Vagina (tissue), 2 donors: ENCODE results near the gene SLC25A21. TPM values are rescaled to one million over a fixed set of nuclear protein-coding genes. Genes with fewer than 3 reads are reported as not detected.

Source experiments
- DNase-seq, 2 donors: peaks; one replicate each; pipeline ENCODE4 v3.0.0-alpha.2; 2017; ENCODE audit errors: extremely low spot score in 2 of 2
- H3K27ac ChIP-seq: fragments of 200-600 bp; sonication (generic); one replicate; pipeline ENCODE4 v1.5.1; 2019
- H3K27me3 ChIP-seq: fragments of 200-600 bp; sonication (generic); one replicate; pipeline ENCODE4 v1.5.1; 2019
- H3K36me3 ChIP-seq, 2 donors: fragments of 200-600 bp; sonication (generic); one replicate each; pipeline ENCODE4 v1.5.1; 2017 to 2019
- H3K4me1 ChIP-seq: fragments of 200-600 bp; sonication (generic); one replicate; pipeline ENCODE4 v1.5.1; 2019
- H3K4me3 ChIP-seq, 2 donors: fragments of 200-600 bp; sonication (generic); 1 replicate in 1 of 2; 2 replicates in 1 of 2; pipeline ENCODE4 v1.5.1; 2016 to 2019
- H3K9me3 ChIP-seq: fragments of 200-600 bp; sonication (generic); one replicate; pipeline ENCODE4 v1.5.1; 2019
- POLR2A ChIP-seq, 2 donors: fragments of 450-650 bp; IDR thresholded peaks; one replicate each; pipeline ENCODE4 v1.6.1; 2017; ENCODE audit warnings: antibody characterized with exemption in 2 of 2, mild to moderate bottlenecking in 2 of 2, moderate library complexity in 2 of 2
- POLR2AphosphoS5 ChIP-seq, 2 donors: sonication (generic); formaldehyde crosslinking; IDR thresholded peaks; one replicate each; pipeline ENCODE4 v1.9.0; 2017; ENCODE audit warnings: antibody characterized with exemption in 2 of 2, mild to moderate bottlenecking in 2 of 2, low read depth in 1 of 2; ENCODE audit not compliant: insufficient read depth in 1 of 2
- intact Hi-C: fragments of 100-400 bp; cut with DNase I; formaldehyde crosslinking; loops from one replicate; pipeline ENCODE4 v1.15.1; 2023
- microRNA-seq: library from miRNA; unstranded; fragments of <30 nt; microRNA quantifications from one replicate; pipeline ENCODE4, GENCODE V29; 2017; ENCODE audit warnings: borderline number of aligned reads, borderline replicate concordance
- small RNA-seq: library from RNA; depleted of rRNA; stranded (forward); fragments of <200 nt; gene quantifications from one replicate; pipeline ENCODE3, GENCODE V24; 2016
- total RNA-seq: library from RNA; depleted of rRNA; stranded (reverse); fragments of >200 nt; gene quantifications from one replicate; pipeline ENCODE4 v1.2.3, GENCODE V29; 2016
- TF ChIP-seq, protein P1 (sequence below), 3 experiments: fragments of 450-650 bp in 2 of 3; fragments of 200-600 bp in 1 of 3; sonication (generic) in 1 of 3; IDR thresholded peaks; one replicate each; pipeline ENCODE4 v1.5.1; 2017 to 2019; ENCODE audit warnings: antibody characterized with exemption in 3 of 3, mild to moderate bottlenecking in 2 of 3, moderate library complexity in 2 of 3

SLC25A21 gene
- total RNA-seq, 1 donor from 2014 or later, result 0.49 TPM

DNA sequence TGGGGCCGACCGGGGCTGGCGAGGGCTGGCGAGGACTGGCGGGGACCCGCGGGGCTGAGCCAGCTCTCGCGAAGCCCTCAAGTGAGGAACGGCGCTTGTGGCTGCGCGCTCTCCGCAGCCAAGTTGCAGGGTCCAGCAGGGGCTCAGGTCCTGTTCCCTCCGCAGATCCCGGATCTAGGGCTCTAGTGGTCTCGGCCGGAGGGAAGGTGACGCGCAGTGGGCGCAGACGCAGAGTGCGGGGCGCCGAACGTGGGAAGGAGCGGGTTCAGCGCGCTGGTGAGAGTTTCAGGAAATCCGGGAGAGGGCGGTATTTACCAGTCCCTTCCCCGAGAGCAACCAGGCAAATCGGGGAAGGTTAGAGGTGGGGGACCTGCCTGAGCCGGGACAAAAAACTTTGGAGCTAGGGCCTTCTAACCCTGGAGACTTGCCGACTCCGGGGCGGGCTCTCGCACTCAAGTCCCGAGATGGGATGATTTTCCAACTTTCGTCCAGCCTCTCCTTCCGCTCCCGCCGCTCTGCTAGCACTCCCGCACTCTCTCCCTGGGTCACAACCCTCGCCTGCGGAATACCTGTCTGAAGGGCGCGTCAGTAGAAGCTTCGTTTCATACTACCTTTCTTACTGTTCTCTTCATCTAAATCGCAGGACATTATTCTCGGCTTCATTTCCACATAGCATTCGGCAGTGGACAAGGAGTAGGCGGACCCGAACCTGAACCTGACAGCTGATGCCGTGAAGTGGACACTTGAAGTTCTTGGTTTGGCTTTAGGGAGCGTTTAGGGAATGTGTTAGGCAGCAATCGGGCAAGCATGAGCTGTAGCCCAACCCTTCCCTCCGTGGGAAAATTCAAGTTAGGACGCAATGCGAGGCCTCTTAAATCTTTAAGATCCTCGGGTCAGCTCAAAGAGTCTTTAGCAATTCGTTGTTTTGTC, 524.3 kb downstream of the SLC25A21 start:
- Histone ChIP-seq H3K27me3 (no peaks in the 10 kb centered on the region), H3K27ac (no peak overlapping the region), H3K4me3 (peak overlapping the region; percentile 2 to 42), H3K4me1 (peaks cover 14% of the 10 kb centered on the region), H3K9me3 (no peaks in the 10 kb centered on the region), H3K36me3 (no peaks in the 10 kb centered on the region)
- TF ChIP-seq POLR2AphosphoS5 (IDR thresholded peaks at IDR 0.05; ENCODE audit: insufficient read depth in 1 of 2, low read depth in 1 of 2), result no peak
- TF ChIP-seq POLR2A (IDR thresholded peaks at IDR 0.05), result no peak
- TF ChIP-seq, protein P1, sequence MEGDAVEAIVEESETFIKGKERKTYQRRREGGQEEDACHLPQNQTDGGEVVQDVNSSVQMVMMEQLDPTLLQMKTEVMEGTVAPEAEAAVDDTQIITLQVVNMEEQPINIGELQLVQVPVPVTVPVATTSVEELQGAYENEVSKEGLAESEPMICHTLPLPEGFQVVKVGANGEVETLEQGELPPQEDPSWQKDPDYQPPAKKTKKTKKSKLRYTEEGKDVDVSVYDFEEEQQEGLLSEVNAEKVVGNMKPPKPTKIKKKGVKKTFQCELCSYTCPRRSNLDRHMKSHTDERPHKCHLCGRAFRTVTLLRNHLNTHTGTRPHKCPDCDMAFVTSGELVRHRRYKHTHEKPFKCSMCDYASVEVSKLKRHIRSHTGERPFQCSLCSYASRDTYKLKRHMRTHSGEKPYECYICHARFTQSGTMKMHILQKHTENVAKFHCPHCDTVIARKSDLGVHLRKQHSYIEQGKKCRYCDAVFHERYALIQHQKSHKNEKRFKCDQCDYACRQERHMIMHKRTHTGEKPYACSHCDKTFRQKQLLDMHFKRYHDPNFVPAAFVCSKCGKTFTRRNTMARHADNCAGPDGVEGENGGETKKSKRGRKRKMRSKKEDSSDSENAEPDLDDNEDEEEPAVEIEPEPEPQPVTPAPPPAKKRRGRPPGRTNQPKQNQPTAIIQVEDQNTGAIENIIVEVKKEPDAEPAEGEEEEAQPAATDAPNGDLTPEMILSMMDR (IDR thresholded peaks at IDR 0.05), result no peak
- DNase-seq, result no peak
- intact Hi-C loops, result no loop called here

DNA sequence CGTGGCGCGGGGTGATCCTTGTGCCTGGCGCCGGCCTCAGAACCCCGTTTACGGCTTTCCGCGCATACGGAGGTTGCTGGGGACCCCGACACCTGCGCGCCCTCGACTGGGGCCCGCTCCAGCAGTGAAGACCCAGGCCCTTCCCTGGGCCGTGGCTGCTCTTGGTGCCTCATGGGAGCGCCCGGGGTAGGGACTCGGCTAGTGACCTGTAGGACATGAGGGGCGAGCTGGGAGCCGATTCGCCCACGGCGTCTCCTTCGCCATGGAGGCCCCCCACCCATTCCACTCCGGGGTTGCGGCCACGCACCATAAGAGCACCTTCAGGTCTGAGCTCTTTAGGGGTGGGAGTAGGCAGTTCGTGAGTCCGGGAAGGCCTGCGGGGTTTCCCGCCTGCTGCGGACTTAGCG, 525.0 kb downstream of the SLC25A21 start:
- Histone ChIP-seq H3K4me1 (peaks cover 14% of the 10 kb centered on the region), H3K9me3 (no peaks in the 10 kb centered on the region), H3K36me3 (no peaks in the 10 kb centered on the region), H3K27ac (no peak overlapping the region), H3K27me3 (no peaks in the 10 kb centered on the region), H3K4me3 (peak overlapping the region; percentile 2 to 42)
- intact Hi-C loops, result no loop called here
- no peak for DNase-seq
- no peak for TF ChIP-seq POLR2AphosphoS5 (IDR thresholded peaks at IDR 0.05; ENCODE audit: insufficient read depth in 1 of 2, low read depth in 1 of 2)
- no peak for TF ChIP-seq POLR2A (IDR thresholded peaks at IDR 0.05)
- TF ChIP-seq, protein P1 (IDR thresholded peaks at IDR 0.05), result no peak

DNA sequence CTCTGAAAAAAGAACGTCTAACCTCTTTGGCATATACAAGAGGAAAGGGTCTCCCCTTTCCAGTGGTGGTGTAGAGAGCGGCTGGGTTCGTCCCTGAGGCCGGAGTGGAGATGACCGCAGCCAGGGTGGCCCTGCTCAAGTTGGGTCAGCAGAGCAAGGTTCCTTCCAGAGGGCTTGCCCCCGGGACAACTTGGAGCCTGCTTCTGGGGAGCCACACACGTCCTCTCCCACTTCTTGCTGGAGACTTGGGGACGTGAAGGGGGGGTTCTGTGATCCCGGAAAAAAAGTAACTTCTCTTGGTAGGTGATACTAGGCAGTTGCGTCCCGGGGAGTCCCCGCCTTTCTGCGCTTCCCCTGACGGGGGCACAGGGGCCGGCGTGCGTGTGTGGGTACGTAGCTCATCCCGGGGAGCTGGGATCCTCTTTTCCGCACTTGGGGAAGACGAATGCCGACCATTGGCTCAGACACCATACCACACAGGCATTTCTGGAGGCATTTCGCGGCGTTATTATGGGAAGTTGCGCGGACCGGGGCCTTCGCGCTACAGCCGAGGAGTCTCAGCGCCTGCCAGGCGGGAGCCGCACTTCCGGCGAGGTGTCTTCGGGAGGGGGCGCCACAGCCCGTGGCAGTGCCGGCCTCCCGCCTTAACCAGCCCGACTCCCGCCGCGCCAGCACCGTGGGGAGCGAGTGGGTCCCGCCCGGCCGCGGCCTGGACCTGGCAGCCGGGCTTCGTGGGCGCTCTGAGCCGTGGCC, 525.6 kb downstream of the SLC25A21 start:
- TF ChIP-seq POLR2AphosphoS5 (IDR thresholded peaks at IDR 0.05; ENCODE audit: insufficient read depth in 1 of 2, low read depth in 1 of 2) (no peak), POLR2A (IDR thresholded peaks at IDR 0.05) (no peak)
- TF ChIP-seq, protein P1 (IDR thresholded peaks at IDR 0.05), result no peak
- intact Hi-C loops, result no loop called here
- Histone ChIP-seq H3K4me1 (peaks cover 14% of the 10 kb centered on the region), H3K27ac (no peak overlapping the region), H3K9me3 (no peaks in the 10 kb centered on the region), H3K27me3 (no peaks in the 10 kb centered on the region), H3K36me3 (no peaks in the 10 kb centered on the region), H3K4me3 (peak overlapping the region; percentile 2 to 42)
- DNase-seq, result no peak

DNA sequence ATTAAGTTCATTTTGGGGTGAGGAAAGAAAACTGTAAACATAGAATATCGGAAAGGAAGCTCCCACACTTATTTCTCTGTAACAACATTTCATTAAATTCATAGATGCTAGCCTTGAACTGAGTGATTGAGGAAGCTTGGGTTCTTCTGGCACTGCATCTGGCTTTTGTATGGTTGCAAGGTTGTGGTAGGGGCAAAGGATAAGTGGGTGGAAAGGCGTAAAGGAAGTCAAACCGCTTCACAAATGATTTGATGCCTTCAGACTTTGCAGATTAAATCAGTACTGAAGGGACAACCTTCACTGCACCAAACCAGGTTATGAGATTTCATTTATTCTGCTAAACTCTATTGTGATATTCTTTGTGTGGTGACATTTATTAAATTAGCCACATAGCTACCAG, 538.8 kb downstream of the SLC25A21 start:
- Histone ChIP-seq H3K36me3 (no peaks in the 10 kb centered on the region), H3K27me3 (no peaks in the 10 kb centered on the region), H3K4me3 (no peak overlapping the region), H3K4me1 (no peaks in the 10 kb centered on the region), H3K27ac (no peak overlapping the region), H3K9me3 (no peaks in the 10 kb centered on the region)
- intact Hi-C loops, result no loop called here
- TF ChIP-seq, protein P1 (IDR thresholded peaks at IDR 0.05), result no peak
- TF ChIP-seq POLR2A (IDR thresholded peaks at IDR 0.05), result no peak
- no peak for TF ChIP-seq POLR2AphosphoS5 (IDR thresholded peaks at IDR 0.05; ENCODE audit: insufficient read depth in 1 of 2, low read depth in 1 of 2)
- DNase-seq, result no peak

Small RNA genes lying within 50 kb of the gene (microRNA-seq; reads per million reads assigned to microRNA genes)
- not detected for gene MIR4503

Small RNA genes lying within 50 kb of the gene (small RNA-seq; reads per million reads assigned to genes)
- not detected for gene MIR4503
- not detected for gene RNU6-273P

Other genes with a start within 250 kb of the SLC25A21 start
- 24.8 TPM for gene MIPOL1, start 25.3 kb upstream of the SLC25A21 start, total RNA-seq